Lower leg skin (tissue), 4 donors: ENCODE measurements around the gene CTPS2. TPM values are rescaled to one million over a fixed set of nuclear protein-coding genes. Genes with fewer than 3 reads are reported as not detected.

Experiments
- DNase-seq, 2 donors: peaks; one replicate each; pipeline ENCODE4 v3.0.0-alpha.2; 2019; ENCODE audit warnings: low spot score in 2 of 2
- H3K4me3 ChIP-seq: fragments of 200-600 bp; sonication (generic); 2 replicates; pipeline ENCODE4 v1.5.1; 2017; ENCODE audit warnings: mild to moderate bottlenecking, low read depth; ENCODE audit not compliant: poor library complexity, severe bottlenecking
- POLR2A ChIP-seq, 2 donors: fragments of 450-650 bp; IDR thresholded peaks; one replicate each; pipeline ENCODE4 v1.6.1; 2016 to 2017; ENCODE audit warnings: antibody characterized with exemption in 2 of 2, mild to moderate bottlenecking in 1 of 2, moderate library complexity in 1 of 2
- WGBS, 2 donors: methylation state at CpG; one replicate each; pipeline ENCODE4 v1.1.5; 2018; 5-methylcytosine and 5-hydroxymethylcytosine counted together
- intact Hi-C: fragments of 100-400 bp; cut with DNase I; formaldehyde crosslinking; loops from one replicate; pipeline ENCODE4 v1.15.0; 2023; ENCODE audit warnings: low total_unique reads
- total RNA-seq, 4 donors: library from RNA; depleted of rRNA; stranded (reverse); fragments of >200 nt; gene quantifications; one replicate each; pipeline ENCODE4 v1.1.0, GENCODE V29; 2016
- TF ChIP-seq, protein P1 (sequence below), 3 donors: fragments of 450-650 bp; IDR thresholded peaks; one replicate each; pipeline ENCODE4 v1.5.1; 2016; ENCODE audit warnings: antibody characterized with exemption in 3 of 3, mild to moderate bottlenecking in 3 of 3, moderate library complexity in 2 of 3

The CTPS2 gene
- total RNA-seq, 4 donors from 2014 or later = 6.7 to 11.1 (median 9.3) TPM

DNA sequence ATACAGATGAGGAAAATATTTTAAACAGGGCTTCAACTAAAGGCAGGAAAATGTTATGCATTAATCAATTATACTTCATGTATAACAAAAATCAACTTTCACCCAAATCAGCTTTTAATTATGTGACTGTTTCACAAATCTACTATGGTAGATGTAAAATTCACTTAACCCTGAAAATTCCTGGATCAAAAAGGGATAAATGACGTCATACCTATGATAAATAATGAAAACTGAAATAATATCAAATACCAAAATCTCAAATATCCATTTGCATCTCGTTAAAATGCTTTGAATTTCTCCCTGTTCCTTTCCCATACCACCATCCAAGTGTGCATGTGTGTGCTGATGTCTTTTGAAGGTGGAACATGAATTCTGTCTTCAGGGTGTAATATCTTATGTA, 51.0 kb downstream of the CTPS2 start:
- 62 to 90% methylated on average over 2 of the region's 2 CpGs for WGBS, 2 donors
- intact Hi-C loops = no loop called here

DNA sequence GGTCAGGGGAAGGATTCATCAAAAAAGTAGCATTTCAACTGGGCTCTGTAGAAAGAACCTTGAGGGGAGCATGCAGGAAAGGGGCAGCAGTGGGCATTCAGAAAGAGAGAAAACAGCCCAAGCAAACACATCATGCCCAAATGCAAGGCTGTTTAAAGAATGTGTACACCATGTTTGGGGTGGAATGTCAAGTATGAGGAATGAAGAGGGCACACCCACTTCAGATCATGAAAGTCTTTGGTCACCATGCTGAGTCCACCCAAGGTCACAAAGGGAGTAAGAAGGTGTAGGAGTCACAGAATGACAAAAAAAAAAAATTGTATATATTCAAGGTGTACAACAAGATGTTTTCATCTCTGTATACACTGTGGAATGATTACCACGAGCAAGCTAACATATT, 53.1 kb downstream of the CTPS2 start:
- WGBS, 2 donors = 83 to 100% methylated on average over 1 of the region's 1 CpG
- no peak overlapping the region for H3K4me3 ChIP-seq
- intact Hi-C loops = no loop called here
- TF ChIP-seq, protein P1, sequence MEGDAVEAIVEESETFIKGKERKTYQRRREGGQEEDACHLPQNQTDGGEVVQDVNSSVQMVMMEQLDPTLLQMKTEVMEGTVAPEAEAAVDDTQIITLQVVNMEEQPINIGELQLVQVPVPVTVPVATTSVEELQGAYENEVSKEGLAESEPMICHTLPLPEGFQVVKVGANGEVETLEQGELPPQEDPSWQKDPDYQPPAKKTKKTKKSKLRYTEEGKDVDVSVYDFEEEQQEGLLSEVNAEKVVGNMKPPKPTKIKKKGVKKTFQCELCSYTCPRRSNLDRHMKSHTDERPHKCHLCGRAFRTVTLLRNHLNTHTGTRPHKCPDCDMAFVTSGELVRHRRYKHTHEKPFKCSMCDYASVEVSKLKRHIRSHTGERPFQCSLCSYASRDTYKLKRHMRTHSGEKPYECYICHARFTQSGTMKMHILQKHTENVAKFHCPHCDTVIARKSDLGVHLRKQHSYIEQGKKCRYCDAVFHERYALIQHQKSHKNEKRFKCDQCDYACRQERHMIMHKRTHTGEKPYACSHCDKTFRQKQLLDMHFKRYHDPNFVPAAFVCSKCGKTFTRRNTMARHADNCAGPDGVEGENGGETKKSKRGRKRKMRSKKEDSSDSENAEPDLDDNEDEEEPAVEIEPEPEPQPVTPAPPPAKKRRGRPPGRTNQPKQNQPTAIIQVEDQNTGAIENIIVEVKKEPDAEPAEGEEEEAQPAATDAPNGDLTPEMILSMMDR (IDR thresholded peaks at IDR 0.05) = no peak
- no peak for TF ChIP-seq POLR2A (IDR thresholded peaks at IDR 0.05)
- no peak for DNase-seq

More for the DNA sequence above, 51.0 kb downstream of the CTPS2 start:
- DNase-seq = no peak
- TF ChIP-seq, protein P1 (IDR thresholded peaks at IDR 0.05) = no peak
- no peak for TF ChIP-seq POLR2A (IDR thresholded peaks at IDR 0.05)
- no peak overlapping the region for H3K4me3 ChIP-seq

DNA sequence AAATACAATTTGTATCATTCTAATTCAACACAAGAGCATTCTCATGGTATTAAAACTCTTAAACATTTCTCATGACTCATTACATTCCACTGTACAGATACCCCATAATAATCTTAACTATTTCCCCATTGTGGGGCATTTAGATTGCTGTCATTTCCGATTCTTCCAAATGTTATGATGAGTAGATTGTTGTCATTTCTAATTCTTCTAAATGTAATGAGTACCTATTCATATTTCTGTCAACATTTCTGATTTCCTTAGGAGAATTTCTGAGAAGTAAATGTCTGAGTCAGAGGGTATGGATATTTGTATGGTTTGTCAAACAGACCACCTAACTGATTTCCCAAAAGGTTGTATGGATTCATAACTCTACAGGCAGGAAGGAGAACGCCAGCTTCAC, 54.2 kb downstream of the CTPS2 start:
- WGBS, 2 donors = 94 to 96% methylated on average over 2 of the region's 2 CpGs
- TF ChIP-seq POLR2A (IDR thresholded peaks at IDR 0.05) = no peak
- intact Hi-C loops = no loop called here
- DNase-seq = no peak
- H3K4me3 ChIP-seq = no peak overlapping the region

DNA sequence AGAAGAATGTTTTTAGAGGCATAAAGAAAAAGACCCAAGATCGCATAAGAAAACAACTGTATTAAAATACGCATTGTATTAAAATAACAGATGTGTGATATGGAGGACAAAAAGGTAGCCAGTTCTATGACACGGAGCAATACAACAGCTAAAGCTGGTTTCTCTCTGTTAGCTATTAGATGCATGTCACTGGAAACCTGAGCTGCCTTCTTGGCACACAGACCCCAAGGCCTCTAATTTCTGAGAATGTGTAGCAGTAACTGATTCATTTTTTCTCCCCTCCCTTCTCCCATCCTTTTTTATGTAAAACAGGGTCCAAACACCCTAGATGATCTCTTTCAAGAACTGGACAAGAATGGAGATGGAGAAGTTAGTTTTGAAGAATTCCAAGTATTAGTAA, 58.4 kb downstream of the CTPS2 start:
- 85 to 87% methylated on average over 3 of the region's 3 CpGs for WGBS, 2 donors
- no peak for DNase-seq
- intact Hi-C loops = no loop called here
- TF ChIP-seq, protein P1 (IDR thresholded peaks at IDR 0.05) = no peak
- no peak for TF ChIP-seq POLR2A (IDR thresholded peaks at IDR 0.05)
- H3K4me3 ChIP-seq = no peak overlapping the region

DNA sequence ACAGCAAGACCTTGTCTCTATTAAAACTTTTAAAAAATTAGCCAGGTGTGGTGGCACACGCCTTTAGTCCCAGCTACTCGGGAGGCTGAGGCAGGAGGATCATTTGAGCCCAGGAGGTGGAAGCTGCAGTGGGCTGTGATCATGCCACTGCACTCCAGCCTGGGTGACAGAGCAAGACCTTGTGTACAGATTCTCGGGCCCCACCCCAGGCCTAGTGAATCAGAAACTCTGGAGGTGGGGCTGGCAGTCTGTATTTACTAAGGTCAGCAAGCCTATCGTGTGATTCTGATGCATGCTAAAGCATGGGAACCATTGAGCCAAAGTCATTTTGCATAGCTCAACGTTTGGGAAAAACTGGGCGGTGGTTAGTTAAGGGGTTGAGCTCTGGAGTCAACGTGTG, 59.0 kb downstream of the CTPS2 start:
- WGBS, 2 donors = 75 to 91% methylated on average over 7 of the region's 7 CpGs
- no peak overlapping the region for H3K4me3 ChIP-seq
- intact Hi-C loops = no loop called here
- no peak for TF ChIP-seq POLR2A (IDR thresholded peaks at IDR 0.05)
- TF ChIP-seq, protein P1 (IDR thresholded peaks at IDR 0.05) = no peak
- DNase-seq = no peak

DNA sequence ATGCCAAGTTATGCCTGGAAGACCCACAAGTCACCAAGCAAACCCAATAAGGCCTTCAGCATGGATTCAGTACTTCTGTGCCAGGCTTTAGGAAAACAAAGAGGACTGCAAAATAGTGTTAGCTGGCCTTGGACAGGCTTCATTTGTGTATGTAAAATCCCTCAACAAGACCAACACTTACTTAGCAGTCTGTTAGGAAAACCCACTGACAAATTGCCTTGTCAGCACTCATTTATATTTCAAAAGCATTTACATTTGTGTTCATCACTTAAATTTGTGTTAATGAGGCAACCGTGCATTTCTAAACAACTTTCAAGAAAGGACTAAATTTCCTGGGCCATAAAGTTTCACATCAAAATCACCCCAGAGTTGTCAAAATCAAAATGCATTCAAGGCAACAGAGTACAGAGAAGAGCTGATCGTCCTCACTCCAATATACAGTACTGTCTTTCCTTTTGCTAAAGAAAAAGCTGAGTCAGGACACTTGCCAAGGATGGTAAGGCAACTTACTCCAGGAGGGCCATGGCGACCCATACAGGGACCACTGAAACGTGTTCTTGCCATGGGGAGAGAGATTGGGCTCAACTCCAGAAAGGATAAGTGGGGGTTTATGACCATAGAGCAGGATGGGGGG, 61.0 kb downstream of the CTPS2 start:
- TF ChIP-seq, protein P1 (IDR thresholded peaks at IDR 0.05) = no peak
- TF ChIP-seq POLR2A (IDR thresholded peaks at IDR 0.05) = no peak
- DNase-seq = no peak
- intact Hi-C loops = no loop called here
- no peak overlapping the region for H3K4me3 ChIP-seq
- 79 to 96% methylated on average over 4 of the region's 4 CpGs for WGBS, 2 donors
